ENCODE results near the gene ALDH5A1.

ALDH5A1 gene

DNA sequence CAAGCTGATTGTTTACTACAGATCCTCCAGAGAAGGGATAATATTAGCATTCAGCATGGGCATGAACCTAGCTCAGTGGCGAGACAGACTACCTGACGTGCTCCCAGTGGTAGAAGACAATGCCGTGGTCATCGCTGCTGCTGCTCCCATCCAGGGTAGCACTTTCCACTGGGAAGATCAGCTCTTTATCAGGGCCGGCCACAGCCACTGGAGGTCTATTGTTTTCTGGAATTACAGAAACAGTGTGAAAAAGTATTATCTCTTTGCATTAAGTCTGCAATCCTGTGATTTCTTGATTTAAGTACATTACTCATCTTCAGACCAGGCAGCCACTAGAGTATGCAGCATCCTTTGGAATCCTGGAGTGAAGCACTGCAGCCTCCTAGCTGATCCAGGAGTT lies 75.0 kb downstream of the ALDH5A1 start:
- no peak for DNase-seq (ENCODE audit: low read depth)

DNA sequence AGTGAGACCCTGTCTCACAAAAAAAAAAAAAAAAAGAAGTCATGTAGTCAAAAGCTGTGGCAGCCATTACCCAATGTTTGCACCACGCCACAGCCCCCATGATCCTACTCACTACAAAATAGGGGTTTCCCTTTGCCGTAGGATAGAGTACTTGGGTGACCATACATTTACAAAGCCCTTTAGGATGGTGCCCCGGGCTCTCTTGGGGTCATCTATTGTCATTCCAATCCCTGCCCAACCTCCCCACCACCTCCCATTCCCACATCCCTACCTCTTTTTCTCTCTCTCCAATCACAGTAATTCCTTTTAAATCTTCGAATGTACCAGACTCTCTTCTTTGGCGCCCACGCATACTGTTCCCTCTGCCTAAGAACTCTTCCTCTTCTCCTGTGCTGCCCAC lies 76.6 kb downstream of the ALDH5A1 start:
- DNase-seq (ENCODE audit: low read depth), result no peak

DNA sequence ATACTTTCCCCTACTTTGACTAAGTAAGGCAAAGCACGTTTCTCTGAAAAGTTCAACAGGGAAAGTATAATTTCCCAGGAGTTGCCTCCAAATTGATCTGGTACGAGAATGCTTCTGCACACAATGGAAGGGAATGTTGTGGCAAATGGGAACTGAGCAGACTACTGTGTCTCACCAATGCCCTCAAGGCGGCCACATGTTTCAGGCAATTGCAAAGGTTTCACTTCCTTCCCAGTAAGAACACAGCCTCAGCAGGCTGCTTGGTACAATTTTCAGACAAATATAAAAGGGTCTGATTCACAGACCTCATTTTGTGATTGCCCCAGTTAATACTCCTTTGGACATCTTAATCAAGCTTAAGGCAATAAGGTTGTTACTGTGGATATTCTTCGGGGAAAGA lies 80.0 kb downstream of the ALDH5A1 start:
- DNase-seq (ENCODE audit: low read depth), result no peak

DNA sequence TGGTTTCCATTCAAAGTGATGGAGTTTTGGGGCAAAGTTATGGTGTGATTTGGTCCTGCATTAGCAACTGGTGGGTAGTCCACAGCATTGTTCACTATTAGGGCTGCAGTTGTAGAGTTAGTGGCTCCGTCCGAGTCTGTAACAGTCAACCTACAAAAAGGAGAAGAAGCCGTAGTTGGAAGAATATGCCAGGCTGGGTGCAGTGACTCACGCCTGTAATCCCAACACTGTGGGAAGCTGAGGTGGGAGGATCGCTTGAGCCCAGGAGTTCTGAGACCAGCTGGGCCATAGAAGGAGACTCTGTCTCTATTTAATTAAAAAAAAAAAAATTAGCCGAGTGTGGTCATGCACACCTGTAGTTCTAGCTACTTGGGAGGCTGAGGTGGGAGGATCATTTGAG lies 81.7 kb downstream of the ALDH5A1 start:
- no peak for DNase-seq (ENCODE audit: low read depth)

DNA sequence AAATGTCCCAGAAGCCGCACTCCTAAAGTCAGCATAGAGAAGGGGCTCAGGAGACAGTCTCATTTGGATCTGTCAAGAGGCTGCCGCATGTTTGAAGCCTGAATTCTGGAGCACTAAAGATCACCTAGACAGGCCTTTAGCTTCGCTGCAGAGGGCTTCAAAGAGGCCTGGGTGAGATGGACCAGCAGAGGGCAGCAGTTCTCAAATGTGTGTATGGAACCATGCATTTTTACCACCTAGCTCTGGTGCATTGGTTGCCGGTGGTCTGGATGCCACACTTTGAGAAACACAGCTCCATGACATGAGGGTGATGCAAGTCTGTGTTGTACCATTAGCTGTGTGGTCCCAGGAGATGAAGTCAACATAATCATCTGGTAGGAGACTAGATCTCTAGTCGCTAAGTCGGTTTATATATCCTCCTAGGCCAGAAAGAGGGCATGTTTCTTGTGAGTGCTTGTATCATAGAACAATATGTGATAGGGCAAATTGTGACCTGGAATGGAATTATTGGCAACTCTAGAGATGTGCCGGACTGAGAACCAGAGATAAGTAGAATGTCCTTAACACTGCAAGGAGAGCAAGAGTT lies 86.4 kb downstream of the ALDH5A1 start:
- DNase-seq (ENCODE audit: low read depth), result peak; percentile 37

DNA sequence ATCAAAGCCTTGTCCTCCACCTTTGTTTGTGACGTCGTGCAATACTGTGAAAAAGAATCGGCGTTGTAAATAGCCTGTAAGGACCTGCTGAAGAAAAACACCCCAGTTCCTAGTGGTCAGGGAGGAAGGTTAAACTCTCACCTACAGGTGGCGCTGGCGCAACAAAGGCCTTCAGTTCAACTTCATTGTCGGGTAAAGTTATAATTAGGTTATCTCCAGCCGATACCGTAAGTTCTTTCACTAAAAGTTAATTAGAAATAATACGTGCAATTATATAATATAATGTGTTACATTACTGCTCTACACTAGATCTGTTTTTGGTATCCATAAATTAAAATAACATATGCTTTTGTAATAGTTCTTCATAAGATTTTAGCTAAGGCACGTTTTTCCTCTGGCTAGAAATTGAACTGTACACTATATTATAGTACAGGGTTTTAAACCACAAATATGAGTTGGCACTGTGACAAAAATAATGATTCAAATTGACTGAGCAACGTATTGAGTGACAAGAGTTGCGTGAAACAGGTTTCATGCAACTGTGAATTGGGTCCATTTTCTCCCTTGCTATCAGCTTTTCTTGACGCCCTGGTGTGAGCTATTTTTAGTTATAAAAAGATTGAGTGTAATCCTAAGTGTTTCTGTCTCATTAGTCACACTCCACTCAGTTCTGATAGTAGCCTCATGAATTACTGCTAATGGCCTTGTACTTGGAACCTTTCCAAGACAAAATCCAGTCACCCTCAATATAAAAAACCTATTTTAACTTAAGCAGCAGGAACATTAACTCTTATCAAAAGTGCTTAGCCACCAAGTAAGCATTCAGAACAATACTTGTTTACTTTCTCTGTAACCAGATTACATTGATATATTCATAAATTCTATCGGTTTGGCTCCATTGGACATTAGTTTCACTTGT lies 89.0 kb downstream of the ALDH5A1 start:
- peak; percentile 24 for DNase-seq (ENCODE audit: low read depth)

DNA sequence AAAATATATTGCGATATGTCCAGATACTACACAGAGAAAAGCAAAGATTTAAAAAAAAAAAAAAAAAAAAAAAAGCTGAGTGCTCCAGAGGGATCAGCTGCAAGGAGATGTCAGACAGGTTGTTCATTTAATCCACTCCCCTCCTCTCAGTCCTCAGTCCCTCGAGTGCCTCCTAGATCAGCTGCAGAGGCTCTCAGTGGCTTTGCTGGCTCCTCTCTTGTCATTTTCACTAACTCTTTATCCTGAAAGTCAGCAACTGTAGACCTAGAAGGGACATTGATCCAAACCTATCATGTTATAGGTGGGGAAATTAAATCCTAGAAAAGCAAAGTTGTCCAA lies 89.6 kb downstream of the ALDH5A1 start:
- no peak for DNase-seq (ENCODE audit: low read depth)
